ENCODE data around the gene WASHC2C.
A peak's percentile ranks its signal among the peaks of the same experiment; 100 is the strongest.
"Not testable (repeated sequence)": the region's sequence is repeated elsewhere in the genome, so short reads cannot be mapped to it uniquely, and the experiment has no call there.

Gene WASHC2C, protein sequence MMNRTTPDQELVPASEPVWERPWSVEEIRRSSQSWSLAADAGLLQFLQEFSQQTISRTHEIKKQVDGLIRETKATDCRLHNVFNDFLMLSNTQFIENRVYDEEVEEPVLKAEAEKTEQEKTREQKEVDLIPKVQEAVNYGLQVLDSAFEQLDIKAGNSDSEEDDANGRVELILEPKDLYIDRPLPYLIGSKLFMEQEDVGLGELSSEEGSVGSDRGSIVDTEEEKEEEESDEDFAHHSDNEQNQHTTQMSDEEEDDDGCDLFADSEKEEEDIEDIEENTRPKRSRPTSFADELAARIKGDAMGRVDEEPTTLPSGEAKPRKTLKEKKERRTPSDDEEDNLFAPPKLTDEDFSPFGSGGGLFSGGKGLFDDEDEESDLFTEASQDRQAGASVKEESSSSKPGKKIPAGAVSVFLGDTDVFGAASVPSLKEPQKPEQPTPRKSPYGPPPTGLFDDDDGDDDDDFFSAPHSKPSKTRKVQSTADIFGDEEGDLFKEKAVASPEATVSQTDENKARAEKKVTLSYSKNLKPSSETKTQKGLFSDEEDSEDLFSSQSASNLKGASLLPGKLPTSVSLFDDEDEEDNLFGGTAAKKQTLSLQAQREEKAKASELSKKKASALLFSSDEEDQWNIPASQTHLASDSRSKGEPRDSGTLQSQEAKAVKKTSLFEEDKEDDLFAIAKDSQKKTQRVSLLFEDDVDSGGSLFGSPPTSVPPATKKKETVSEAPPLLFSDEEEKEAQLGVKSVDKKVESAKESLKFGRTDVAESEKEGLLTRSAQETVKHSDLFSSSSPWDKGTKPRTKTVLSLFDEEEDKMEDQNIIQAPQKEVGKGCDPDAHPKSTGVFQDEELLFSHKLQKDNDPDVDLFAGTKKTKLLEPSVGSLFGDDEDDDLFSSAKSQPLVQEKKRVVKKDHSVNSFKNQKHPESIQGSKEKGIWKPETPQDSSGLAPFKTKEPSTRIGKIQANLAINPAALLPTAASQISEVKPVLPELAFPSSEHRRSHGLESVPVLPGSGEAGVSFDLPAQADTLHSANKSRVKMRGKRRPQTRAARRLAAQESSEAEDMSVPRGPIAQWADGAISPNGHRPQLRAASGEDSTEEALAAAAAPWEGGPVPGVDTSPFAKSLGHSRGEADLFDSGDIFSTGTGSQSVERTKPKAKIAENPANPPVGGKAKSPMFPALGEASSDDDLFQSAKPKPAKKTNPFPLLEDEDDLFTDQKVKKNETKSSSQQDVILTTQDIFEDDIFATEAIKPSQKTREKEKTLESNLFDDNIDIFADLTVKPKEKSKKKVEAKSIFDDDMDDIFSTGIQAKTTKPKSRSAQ (N-terminal part only)

DNA sequence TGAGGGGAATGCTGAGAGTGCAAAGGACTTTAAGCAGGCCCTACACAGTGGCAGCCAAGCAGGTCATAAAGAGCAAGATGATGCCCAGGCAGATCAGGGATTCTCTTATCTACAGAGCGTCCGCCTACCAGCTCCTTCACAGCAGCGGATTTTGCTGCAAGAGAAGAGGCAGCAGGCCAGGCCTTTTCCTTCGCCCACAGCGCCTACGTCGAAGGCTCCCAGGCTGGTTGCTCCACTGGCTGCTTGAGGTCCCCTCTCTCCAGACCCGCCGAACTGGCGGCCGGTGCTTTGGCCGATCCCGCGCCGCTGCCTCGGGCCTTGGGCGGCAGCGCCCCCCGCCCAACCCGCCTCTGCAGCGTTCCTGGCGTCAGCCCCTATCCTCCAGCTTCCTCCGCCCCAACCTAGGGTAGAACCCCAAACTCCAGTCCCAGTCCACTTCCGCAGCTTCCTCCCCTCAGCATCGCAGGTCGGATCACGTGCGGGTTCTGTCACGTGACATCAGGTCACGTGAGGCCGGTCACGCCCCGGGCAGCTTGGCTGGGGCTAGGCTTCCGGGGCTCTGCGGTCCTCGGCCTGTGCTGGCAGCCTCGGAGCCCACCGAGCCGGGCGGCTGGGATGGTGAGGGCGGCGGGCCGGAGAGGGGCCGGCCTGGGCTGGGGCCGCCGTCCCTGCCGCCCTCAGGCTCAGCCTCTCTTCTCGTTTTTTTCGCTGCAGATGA, at the start of gene WASHC2C:
Gene WASHC2C, plus strand, starts transcription at position 564 of the 718 bp plus-strand sequence. Its CDS starts 52 bp downstream, at position 616.
- peak; percentile 93 for DNase-seq

DNA sequence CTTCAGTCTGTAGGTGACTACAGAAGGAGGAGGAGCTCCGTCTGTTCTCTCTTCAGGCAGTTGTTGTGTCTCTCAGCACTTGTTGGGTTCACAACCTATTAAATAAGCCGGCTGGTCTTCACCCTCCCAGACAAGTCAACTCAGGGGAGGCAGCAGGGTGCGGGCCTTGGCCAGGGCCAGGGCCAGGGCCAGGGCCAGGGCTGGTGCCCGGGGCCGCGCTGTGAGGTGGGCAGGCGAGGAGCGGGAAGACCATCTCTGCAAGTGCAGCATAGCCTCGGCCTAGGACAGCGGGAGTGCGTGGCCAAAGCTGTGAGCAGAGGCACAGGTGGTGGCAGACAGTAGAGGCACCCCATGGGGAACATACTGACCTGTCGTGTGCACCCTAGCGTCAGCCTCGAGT, 48.6 kb upstream of the WASHC2C start:
- not testable (repeated sequence) for DNase-seq

DNA sequence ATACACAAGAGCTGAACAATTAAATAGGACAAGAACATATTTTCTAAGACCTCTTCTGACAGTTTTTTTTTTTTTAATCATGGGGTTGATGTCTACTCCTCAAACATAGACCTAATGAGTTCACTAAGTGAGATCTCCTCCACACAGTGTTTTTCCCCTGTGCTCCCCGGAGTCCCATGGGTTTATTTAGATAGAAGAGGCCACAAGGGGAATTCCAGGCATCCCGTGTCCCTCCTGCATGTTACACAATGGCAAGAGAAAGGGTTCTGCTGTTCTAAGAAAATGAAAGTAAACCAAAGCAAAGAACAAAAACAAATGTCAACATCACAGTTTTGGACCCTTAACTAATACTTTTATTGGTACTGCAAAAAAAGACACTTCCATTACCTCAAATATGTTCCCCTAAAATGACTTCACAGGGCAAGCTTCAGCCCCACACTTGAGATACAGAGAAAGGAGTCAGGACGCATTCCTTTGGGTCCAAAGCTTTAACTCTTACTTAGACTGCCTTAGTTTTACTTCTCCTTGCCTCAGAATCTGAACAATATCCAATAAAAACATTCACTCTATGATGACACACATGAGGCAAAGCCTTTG, 16.8 kb upstream of the WASHC2C start:
- not testable (repeated sequence) for DNase-seq

DNA sequence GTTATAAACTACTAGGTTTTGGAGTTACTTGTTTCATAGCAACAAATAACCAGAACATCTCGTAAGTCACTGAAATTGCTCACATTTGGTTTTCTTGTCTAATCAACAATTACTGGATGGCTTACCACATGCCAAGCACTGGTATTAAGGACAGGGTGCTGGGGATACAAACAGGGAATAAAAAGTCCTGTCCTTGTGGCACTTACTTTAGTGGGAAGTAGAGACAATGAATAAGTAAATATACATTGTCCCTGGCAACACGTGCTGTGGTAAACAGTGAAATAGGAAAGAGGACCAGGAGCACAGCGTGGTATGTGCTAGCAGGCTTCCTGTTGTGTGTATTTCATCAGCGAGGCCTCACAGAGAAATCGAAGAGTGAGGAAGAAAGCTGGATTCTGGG, 15.8 kb upstream of the WASHC2C start:
- DNase-seq, result not testable (repeated sequence)

DNA sequence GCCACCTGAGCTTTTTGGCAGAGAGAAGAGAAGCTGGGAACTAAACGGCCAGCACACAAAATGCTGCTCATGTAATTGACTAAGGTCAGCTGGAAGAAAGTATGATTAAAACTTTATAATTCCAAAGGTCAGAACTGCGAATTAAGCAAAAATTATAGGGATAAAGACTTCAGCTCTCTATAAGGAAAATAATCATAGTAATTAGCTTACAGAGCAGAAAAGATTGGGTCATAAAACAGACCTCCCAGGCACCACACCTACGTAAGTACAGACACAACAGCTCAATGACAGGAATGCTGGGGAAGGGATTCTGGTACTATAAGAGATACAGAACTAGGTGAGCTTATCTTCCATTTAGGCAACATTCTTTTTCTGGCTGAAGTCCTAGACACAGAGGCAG, 10.0 kb upstream of the WASHC2C start:
- DNase-seq, result not testable (repeated sequence)

DNA sequence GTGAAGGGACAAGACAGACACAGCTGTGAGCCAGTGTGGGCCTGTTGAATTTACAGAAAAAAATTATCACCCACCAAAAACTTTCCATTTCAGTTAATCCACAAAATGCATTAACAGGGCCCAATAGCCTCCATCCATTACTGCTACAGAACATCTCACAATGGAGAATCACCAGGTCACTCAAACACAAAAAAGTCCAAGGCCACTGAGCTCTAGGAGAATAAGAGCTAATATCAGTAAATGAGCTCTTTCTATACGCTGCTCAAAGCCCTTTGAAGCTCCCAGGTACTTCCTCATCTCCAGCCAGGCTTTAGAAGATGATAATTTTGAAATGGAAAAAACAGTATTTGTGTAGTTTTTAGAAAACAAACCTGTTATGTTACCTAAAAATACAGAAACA, 9.4 kb upstream of the WASHC2C start:
- DNase-seq, result not testable (repeated sequence)

DNA sequence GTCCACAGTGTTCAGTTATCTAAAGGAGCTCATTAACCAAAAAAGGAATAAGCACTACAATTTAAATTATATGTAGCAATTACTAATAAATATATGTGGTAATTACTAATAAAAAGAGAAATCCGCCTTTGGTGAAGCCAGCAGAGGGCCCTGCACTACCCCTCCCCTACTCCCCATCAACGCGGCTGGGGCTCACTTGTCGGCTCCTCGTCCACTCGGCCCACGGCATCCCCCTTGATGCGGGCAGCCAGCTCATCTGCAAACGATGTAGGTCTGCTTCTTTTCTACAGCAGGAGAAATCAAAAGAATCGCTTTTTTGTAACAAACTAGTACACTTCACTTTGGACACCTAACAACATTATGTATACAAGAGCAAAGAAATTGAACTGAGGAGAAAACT, 5.6 kb upstream of the WASHC2C start:
- DNase-seq, result not testable (repeated sequence)

DNA sequence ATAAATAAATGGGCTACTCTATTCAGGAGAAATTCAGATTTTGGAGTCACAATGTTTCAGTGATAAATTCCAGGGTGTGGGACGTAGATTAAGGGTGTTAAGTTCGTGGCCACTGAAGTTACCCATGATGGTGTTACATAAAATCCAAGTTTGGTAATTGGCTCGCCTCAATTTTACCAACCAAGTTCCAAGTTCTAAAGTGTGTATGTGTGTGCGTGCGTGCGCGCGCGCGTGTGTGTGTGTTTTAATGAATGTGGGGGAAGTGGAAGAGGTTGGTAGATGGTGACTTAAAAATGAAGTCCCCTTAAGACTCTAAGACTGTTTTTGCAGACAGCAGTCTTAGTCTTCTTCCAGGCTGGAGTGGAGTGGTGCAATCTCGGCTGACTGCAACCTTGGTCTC, 3.2 kb upstream of the WASHC2C start:
- DNase-seq, result not testable (repeated sequence)

DNA sequence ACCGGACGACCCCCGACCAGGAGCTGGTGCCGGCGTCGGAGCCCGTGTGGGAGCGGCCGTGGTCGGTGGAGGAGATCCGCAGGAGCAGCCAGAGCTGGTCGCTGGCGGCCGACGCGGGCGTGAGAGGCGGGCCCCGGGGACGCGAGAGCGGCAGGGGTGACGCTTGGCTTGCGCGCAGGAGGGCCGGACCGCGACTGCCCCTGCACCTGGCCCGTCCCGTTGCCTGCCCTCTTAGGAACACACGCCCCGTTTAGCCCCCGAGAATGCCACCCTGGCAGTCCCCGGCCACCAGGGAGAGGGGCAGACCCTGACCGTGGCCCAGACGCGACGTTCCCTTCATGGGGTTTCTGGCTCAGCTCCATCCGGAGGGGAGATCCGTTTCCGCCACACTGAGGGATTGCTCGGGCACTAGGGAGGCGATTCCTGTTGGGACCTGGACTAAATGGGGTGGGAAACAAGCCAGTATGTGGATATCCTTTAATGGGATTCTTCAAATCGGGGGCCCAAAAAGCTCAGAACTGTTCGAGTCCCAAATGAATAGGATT, 427 bp downstream of the WASHC2C start:
- DNase-seq, result not testable (repeated sequence)

DNA sequence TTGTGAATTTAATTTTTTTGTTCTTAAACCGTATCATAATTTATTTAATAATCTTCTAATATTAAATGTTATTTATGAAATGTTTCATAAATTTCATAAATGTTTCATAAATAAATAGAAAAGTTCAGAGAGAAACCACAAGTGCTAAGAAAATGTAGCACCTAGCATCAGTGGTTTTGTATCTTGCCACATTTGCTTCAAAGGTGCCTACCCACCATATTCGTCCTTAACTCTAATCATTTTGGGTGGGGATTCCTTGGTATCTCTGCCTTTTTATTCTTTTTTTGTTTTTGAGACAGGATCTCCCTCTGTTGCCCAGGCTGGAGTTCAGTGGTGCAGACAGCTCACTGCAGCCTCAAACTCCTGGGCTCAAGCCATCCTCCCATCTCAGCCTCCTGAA, 7.4 kb downstream of the WASHC2C start:
- not testable (repeated sequence) for DNase-seq

DNA sequence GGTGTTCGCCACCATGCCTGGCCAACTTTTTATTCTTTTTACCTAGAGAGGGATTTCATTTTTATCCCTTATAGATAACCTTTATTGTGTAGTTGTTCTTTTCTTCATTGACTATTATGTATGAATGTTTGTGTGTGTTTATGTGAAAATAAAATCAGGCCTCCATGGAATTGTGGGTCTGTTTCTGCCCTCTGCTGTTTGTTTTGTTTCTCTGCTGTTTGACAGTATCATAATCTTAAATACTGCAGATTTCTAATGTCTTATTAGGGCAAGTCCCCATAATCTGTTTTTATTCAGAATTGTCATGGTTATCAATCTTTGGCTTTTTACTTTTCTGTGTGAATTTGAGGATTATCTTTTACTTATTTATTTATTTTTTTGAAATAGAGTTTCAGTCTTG, 7.8 kb downstream of the WASHC2C start:
- not testable (repeated sequence) for DNase-seq

DNA sequence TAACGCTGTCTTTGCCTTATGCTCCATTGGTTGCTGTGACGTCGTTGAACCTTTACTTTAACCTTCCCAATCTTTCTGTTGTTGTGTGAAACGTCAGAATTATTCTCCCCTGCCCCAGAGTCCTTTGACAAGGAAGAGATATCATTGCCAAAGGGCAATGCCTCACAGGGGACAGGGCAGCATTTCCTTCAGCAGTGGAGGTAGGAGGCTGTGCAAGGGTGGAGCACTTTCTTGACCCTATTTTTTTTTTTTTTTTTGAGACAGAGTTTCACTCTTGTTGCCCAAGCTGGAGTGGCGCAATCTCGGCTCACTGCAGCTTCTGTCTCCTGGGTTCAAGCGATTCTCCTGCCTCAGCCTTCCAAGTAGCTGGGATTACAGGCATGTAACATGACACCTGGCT, 14.5 kb downstream of the WASHC2C start:
- not testable (repeated sequence) for DNase-seq

DNA sequence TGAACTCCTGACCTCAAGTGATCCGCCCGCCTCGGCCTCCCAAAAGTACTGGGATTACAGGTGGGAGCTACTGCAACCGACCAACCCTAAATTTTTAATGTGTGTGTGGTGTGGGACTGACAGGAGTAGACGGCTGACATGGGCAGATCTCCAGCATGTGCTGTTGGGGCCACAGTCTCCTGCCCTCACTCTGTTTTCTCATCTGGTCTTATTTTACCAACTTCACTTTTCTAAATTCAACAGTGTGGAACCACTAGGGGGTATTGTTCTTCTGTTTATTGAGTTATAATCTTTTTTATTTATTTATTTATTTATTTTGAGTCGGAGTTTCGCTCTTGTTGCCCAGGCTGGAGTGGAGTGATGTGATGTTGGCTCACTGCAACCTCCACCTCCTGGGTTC, 14.9 kb downstream of the WASHC2C start:
- DNase-seq, result not testable (repeated sequence)

DNA sequence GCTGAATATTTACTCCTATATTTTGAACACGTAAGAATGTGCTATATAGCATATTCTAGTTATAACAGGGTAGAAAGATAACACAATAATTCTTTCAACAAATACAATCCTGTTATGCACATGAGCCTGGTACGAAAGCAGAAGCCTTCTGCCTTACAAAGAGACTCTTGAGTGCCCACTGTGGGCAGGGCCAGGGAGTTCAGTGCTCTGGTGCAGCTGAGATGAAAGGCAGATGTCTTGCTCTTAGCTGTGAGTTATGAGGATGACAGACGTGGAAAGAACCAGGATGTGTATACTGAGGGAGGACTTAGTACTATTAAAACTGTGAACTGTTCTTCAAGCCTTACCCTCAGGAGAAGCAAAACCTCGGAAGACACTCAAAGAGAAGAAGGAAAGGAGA, 24.1 kb downstream of the WASHC2C start:
- DNase-seq, result not testable (repeated sequence)

DNA sequence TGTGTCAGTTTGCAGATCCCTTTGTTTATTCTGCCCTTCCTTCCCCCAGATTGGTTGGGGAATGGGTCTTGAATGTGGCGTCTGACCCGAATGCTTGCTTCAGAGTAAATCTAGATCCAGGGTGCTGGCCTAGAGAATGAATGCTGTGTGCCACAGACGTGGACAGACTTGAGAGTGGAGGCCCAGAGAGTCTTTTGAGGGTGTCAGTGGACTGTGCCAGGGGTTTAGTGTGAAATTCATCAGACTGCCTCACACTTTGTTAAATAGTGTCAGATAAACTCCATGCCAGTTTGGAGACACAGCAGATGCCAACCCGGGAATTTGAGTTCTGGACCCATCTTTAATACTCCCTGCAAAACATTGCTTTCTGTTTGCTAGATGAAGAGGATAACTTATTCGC, 25.1 kb downstream of the WASHC2C start:
- not testable (repeated sequence) for DNase-seq

DNA sequence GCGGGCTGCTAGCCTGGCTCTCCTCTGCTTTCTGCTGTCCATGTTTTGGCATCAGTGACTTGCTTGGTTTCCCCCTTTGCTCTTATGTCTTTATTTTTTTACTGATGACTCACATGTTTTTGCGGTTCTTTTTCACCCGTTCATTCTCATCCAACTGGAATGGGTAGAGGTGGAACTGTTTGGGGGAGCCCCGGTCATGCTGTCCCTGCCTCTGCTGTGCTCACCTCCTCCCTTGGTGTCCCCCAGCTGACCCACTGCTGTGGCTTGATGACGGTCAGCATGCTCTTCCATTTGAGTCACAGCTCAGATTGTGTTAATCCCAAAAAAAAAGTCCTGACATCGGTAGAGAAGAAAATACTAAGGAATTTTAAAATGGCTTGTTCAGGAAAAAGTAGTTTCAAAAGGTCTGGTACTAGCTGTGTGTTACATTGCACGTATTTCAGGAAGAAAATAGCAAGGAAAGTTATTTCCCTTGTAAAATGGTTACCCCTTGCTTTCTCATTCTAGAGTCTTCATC, 27.0 kb downstream of the WASHC2C start:
- not testable (repeated sequence) for DNase-seq

DNA sequence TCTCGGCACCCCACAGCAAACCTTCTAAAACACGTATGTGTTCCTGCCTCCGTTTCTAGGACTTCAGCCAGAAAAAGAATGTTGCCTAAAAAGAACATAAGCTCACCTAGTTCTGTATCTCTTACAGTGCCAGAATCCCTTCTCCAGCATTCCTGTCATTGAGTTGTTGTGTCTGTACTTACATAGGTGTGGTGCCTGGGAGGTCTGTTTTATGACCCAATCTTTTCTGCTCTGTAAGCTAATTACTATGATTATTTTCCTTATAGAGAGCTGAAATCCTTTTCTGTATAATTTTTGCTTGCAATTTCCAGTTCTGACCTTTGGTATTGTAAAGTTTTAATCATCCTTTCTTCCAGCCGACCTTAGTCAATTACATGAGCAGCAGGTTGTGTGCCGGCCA, 28.0 kb downstream of the WASHC2C start:
- not testable (repeated sequence) for DNase-seq

DNA sequence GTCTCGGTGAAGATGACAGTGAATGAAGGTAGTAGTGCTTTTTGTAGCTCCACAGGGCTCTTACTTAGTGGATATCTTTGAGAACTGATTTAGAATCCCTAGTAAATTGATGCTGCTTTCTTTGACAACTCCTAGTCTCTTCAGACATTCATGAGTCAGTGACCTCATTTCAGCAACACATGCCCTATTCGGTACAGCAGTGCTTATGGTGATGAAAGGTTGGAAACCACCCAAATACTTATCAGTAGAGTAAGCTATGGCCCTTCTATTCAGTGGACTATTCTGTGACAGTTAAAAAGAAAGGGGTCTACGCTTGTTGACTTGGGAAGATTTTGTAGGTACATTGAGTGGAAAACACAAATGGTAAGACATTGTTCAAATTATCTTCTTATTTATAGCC, 29.0 kb downstream of the WASHC2C start:
- DNase-seq, result not testable (repeated sequence)

DNA sequence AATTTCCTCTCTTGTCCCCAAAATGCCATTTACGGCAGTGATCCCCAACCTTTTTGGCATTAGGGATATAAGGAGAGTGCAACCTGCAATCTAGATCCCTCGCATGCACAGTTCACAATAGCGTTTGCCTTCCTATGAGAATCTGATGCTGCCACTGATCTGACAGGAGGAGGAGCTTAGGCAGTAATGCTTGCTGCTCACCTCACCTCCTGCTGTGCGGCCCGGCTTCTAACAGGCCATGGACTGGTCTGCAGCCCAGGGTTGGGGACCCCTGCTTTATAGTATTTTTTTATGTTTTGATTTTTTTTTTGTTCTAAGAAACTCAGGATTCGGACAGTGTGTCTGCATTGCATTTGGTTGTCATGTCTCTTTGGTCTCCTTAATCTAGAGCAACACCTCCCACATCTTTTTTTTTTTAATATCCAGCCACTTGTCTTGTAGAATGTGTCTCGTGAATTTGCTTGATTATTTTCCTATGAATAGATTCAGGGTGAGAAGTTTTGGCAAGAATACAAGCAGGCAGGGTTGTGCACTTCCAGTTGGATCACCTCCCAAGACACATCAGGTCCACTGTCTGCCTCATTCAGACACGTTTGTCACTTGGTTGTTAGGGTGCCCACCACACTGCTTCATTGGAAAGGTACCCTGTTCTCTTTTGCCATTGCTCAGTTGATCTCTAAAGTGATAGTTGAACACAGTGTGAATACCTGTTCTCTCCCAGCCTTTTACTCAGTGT, 30.8 kb downstream of the WASHC2C start:
- not testable (repeated sequence) for DNase-seq

DNA sequence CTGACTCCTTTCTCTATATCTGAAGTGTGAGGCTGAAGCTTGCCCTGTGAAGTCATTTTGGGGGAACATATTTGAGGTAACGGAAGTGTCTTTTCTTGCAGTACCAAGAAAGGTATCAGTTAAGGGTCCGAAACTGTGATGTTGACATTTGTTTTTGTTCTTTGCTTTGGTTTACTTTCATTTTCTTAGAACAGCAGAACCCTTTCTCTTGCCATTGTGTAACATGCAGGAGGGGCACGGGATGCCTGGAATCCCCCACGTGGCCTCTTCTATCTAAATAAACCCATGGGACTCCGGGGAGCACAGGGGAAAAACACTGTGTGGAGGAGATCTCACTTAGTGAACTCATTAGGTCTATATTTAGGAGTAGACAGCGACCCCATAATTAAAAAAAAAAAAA, 34.6 kb downstream of the WASHC2C start:
- not testable (repeated sequence) for DNase-seq

Data from right forelimb (tissue), 1 donor.